Thoracic aorta endothelial cell (primary cell): ENCODE data around the gene CRYGB. TPM values are rescaled to one million over a fixed set of nuclear protein-coding genes. Genes with fewer than 3 reads are reported as not detected.

ENCODE experiments used
- total RNA-seq: library from RNA; depleted of rRNA; stranded (reverse); fragments of >200 nt; gene quantifications from 2 replicates; pipeline ENCODE4 v1.2.3, GENCODE V29; 2012

Gene CRYGB
- total RNA-seq, result not detected in 2 replicates

DNA sequence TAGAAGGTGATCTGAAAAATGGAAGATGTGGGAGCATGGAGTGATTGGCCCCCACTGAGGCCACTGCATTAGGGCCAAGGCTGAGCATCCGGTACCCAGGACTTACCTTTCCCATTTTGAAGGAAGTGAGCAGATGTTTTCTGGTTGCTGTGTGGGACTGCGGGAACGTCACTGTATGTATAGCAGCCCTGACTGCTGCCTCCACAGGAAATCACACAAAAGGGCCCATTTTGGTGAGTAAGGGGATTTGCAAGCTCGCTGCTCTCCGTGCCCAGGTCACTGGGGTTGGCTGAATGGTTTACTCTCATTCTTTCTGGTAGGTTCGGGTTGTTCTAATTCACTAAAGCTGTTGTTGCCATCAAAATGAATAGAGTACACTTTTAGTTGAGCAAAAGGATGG lies at the start of gene CRYGB:
TSS of gene CRYGB (minus strand) at position 153 of the 400 bp plus-strand sequence. CDS start at position 115, 38 bp downstream.

GRCh38 chr2:208189810-208190503 lies 44.0 kb upstream of the CRYGB start, which contains the start of gene C2orf80:
TSS of gene C2orf80 (minus strand) at chr2:208190030. CDS start at chr2:208186986, 3,044 bp downstream.

GRCh38 chr2:208163489-208163888 lies 17.5 kb upstream of the CRYGB start, which contains the start of gene CRYGA:
TSS of gene CRYGA (minus strand) at chr2:208163589. CDS start at chr2:208163556, 33 bp downstream.

GRCh38 chr2:208129744-208130711 lies 15.9 kb downstream of the CRYGB start, which contains the start of gene CRYGC:
TSS of gene CRYGC (minus strand) at chr2:208129828. CDS start at chr2:208129792, 36 bp downstream.

GRCh38 chr2:208124013-208124715 lies 21.8 kb downstream of the CRYGB start, which contains the start of gene CRYGD:
TSS of gene CRYGD (minus strand) at chr2:208124524. CDS start at chr2:208124473, 51 bp downstream.

Other genes starting within 250 kb of the CRYGB start
- 10.1 and 10.8 TPM in 2 replicates for gene PLEKHM3, start 120.6 kb downstream of the CRYGB start, total RNA-seq
- not detected in 2 replicates for gene CRYGD, start 21.6 kb downstream of the CRYGB start, total RNA-seq
- not detected in 2 replicates for gene CRYGC, start 16.3 kb downstream of the CRYGB start, total RNA-seq
- gene CRYGA, start 17.4 kb upstream of the CRYGB start, total RNA-seq, result not detected in 2 replicates
- not detected in 2 replicates for gene C2orf80, start 43.9 kb upstream of the CRYGB start, total RNA-seq
- gene IDH1, start 108.9 kb upstream of the CRYGB start, total RNA-seq, result 129 and 163 TPM in 2 replicates
- 45.6 and 52.9 TPM in 2 replicates for gene PIKFYVE, start 120.1 kb upstream of the CRYGB start, total RNA-seq